ENCODE results near the gene RPS27.
"Not testable (repeated sequence)": the region's sequence is repeated elsewhere in the genome, so short reads cannot be mapped to it uniquely, and the experiment has no call there.

RPS27 gene

GRCh38 chr1:154014154-154014907 lies 23.8 kb downstream of the RPS27 start:
- FAIRE-seq (no peak), DNase-seq (ENCODE audit: insufficient read length, low spot score) (no peak)
- TF ChIP-seq, protein P1, sequence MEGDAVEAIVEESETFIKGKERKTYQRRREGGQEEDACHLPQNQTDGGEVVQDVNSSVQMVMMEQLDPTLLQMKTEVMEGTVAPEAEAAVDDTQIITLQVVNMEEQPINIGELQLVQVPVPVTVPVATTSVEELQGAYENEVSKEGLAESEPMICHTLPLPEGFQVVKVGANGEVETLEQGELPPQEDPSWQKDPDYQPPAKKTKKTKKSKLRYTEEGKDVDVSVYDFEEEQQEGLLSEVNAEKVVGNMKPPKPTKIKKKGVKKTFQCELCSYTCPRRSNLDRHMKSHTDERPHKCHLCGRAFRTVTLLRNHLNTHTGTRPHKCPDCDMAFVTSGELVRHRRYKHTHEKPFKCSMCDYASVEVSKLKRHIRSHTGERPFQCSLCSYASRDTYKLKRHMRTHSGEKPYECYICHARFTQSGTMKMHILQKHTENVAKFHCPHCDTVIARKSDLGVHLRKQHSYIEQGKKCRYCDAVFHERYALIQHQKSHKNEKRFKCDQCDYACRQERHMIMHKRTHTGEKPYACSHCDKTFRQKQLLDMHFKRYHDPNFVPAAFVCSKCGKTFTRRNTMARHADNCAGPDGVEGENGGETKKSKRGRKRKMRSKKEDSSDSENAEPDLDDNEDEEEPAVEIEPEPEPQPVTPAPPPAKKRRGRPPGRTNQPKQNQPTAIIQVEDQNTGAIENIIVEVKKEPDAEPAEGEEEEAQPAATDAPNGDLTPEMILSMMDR (IDR thresholded peaks at IDR 0.05; ENCODE audit: insufficient read depth, missing control alignments) = no peak

GRCh38 chr1:154019269-154019668 lies 28.7 kb downstream of the RPS27 start:
- FAIRE-seq (no peak), DNase-seq (ENCODE audit: insufficient read length, low spot score) (no peak)
- TF ChIP-seq, protein P1 (IDR thresholded peaks at IDR 0.05; ENCODE audit: insufficient read depth, missing control alignments) = no peak

DNA sequence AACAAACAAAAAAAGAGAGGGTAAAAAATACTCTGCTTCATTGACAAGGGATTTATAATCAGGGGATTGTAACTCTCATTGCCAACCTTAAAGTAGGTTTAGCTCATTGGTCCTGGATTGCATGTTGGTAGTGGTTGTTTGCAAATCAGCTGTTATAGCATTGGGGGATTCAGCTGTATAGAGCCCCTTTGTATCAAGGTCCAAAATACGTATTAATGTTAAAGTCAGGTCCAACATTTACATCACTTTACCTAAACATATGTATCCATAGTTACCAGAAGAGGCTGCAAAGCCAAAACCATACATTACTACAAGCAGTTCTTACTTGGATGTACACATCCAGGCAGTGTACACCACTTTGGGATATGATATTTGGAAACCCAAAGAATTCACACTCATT lies 29.4 kb downstream of the RPS27 start:
- DNase-seq (ENCODE audit: insufficient read length, low spot score) = no peak
- TF ChIP-seq, protein P1 (IDR thresholded peaks at IDR 0.05; ENCODE audit: insufficient read depth, missing control alignments) = no peak
- no peak for FAIRE-seq

DNA sequence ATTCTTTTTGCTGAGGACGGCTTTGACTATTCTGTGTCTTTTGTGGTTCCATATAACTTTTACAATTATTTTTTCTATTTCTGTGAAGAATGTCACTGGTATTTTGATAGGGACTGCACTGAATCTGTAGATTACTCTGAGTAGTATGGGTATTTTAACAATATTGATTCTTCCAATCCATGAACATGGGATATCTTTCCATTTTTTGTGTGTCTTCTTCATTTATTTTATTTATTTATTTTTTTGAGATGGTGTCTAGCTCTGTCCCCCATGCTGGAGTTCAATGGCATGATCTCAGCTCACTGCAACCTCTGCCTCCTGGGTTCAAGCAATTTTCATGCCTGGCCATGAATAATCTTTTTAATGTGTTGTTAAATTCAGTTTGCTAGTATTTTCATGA lies 43.1 kb downstream of the RPS27 start:
- not testable (repeated sequence) for DNase-seq (ENCODE audit: insufficient read length, low spot score); FAIRE-seq
